Measurements from ENCODE around the gene DGKI.

The DGKI gene

DNA sequence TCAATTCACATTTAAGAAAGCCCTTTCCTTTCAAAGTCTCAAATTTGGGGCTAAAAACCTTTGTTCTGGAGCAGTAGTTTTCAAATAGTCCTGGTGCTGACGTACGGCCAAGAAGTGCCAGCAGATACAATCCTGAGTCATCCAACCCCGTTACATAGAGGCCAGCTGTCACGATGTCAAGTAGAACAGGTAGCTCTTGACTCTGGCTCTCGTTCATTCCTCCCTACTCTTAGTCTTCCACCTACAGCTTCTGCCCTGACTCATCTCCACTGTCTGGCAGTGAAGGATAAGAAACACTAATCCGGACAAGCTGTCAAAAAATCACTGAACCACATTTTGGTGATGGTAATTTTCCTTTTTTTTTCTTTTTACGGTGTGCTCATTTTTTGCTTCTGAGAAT, 370.8 kb downstream of the DGKI start:
- Histone ChIP-seq H3K4me1 (ENCODE audit: control insufficient read depth in 1 of 2, insufficient read depth in 1 of 2, low read depth in 1 of 2, low read length in 1 of 2) (no peaks in the 10 kb centered on the region), H3K36me3 (no peaks in the 10 kb centered on the region)
- TF ChIP-seq, protein P1, sequence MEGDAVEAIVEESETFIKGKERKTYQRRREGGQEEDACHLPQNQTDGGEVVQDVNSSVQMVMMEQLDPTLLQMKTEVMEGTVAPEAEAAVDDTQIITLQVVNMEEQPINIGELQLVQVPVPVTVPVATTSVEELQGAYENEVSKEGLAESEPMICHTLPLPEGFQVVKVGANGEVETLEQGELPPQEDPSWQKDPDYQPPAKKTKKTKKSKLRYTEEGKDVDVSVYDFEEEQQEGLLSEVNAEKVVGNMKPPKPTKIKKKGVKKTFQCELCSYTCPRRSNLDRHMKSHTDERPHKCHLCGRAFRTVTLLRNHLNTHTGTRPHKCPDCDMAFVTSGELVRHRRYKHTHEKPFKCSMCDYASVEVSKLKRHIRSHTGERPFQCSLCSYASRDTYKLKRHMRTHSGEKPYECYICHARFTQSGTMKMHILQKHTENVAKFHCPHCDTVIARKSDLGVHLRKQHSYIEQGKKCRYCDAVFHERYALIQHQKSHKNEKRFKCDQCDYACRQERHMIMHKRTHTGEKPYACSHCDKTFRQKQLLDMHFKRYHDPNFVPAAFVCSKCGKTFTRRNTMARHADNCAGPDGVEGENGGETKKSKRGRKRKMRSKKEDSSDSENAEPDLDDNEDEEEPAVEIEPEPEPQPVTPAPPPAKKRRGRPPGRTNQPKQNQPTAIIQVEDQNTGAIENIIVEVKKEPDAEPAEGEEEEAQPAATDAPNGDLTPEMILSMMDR (IDR thresholded peaks at IDR 0.05), result no peak

DNA sequence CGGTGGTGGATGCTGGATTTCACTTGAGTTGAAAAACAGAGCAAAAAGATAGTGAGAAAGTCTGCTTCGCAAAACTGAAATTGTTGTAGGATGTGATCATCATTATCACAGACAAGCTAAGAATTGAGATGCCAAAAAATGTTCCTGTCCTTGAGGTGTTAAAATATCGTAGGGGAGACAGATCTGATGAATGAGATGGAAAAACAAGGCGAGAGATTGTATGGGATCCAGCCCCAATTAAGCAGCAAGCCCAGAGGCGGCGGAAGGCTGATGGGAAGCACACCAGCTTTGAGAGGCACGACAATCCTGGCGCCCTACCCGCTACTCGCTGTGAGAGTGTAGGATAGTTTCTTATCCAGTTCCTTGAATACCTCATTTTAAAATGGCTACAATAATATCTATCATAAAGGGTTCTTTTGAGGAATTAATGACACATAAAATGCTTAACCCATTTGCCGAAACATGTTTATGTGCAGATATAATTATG, 372.2 kb downstream of the DGKI start:
- Histone ChIP-seq H3K27me3 (no peaks in the 10 kb centered on the region), H3K4me3 (ENCODE audit: low read depth in 1 of 2, low read length in 1 of 2) (no peak overlapping the region), H3K4me1 (ENCODE audit: control insufficient read depth in 1 of 2, insufficient read depth in 1 of 2, low read depth in 1 of 2, low read length in 1 of 2) (no peaks in the 10 kb centered on the region), H3K36me3 (no peaks in the 10 kb centered on the region), H3K27ac (no peak overlapping the region), H3K9me3 (no peaks in the 10 kb centered on the region)
- TF ChIP-seq, protein P1 (IDR thresholded peaks at IDR 0.05), result no peak

More for the DNA sequence above, 370.8 kb downstream of the DGKI start:
- Histone ChIP-seq H3K4me3 (ENCODE audit: low read depth in 1 of 2, low read length in 1 of 2) (no peak overlapping the region), H3K9me3 (no peaks in the 10 kb centered on the region), H3K27ac (no peak overlapping the region), H3K27me3 (no peaks in the 10 kb centered on the region)

GRCh38 chr7:137471128-137471527, 375.6 kb downstream of the DGKI start:
- Histone ChIP-seq H3K27ac (no peak overlapping the region), H3K27me3 (no peaks in the 10 kb centered on the region), H3K36me3 (no peaks in the 10 kb centered on the region), H3K4me1 (ENCODE audit: control insufficient read depth in 1 of 2, insufficient read depth in 1 of 2, low read depth in 1 of 2, low read length in 1 of 2) (no peaks in the 10 kb centered on the region), H3K9me3 (no peaks in the 10 kb centered on the region), H3K4me3 (ENCODE audit: low read depth in 1 of 2, low read length in 1 of 2) (no peak overlapping the region)
- TF ChIP-seq, protein P1 (IDR thresholded peaks at IDR 0.05), result no peak

DNA sequence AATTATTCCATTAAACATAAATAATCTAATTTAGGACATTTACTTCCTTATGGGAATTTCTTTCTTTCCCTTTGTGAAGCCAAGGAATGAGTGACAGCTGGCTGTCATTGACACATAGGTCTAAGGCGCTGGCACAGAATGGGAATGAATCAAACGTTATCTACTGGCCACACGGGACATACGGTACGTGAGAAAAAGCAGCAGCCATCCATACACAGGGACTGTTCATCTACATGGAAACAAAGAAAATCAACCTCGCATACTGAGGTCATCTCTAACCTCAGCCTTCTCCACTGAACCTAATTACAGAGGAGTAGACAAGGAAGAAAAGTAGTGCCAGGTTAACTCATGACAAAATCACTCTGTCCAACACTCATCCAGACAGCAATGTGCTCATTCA, 376.9 kb downstream of the DGKI start:
- Histone ChIP-seq H3K4me3 (ENCODE audit: low read depth in 1 of 2, low read length in 1 of 2) (no peak overlapping the region), H3K27ac (no peak overlapping the region), H3K27me3 (no peaks in the 10 kb centered on the region), H3K9me3 (no peaks in the 10 kb centered on the region), H3K4me1 (ENCODE audit: control insufficient read depth in 1 of 2, insufficient read depth in 1 of 2, low read depth in 1 of 2, low read length in 1 of 2) (no peaks in the 10 kb centered on the region), H3K36me3 (no peaks in the 10 kb centered on the region)
- TF ChIP-seq, protein P1 (IDR thresholded peaks at IDR 0.05), result no peak

GRCh38 chr7:137469191-137469811, 377.5 kb downstream of the DGKI start:
- Histone ChIP-seq H3K27me3 (no peaks in the 10 kb centered on the region), H3K36me3 (no peaks in the 10 kb centered on the region), H3K27ac (no peak overlapping the region), H3K9me3 (no peaks in the 10 kb centered on the region), H3K4me3 (ENCODE audit: low read depth in 1 of 2, low read length in 1 of 2) (no peak overlapping the region), H3K4me1 (ENCODE audit: control insufficient read depth in 1 of 2, insufficient read depth in 1 of 2, low read depth in 1 of 2, low read length in 1 of 2) (no peaks in the 10 kb centered on the region)
- TF ChIP-seq, protein P1 (IDR thresholded peaks at IDR 0.05), result no peak
